Transverse colon (tissue), 4 donors: ENCODE results near the gene THTPA. TPM values are rescaled to one million over a fixed set of nuclear protein-coding genes. Genes with fewer than 3 reads are reported as not detected.
"Not testable (repeated sequence)": the region's sequence is repeated elsewhere in the genome, so short reads cannot be mapped to it uniquely, and the experiment has no call there.

Experiments used
- DNase-seq: peaks from one replicate; pipeline ENCODE4 v3.0.0-alpha.2; 2019
- H3K27ac ChIP-seq, 4 donors: fragments of 200-600 bp; sonication (generic); 2 replicates each; pipeline ENCODE4 v1.5.1; 2016 to 2018; ENCODE audit warnings: inconsistent platforms in 4 of 4
- H3K27me3 ChIP-seq: fragments of 200-600 bp; sonication (generic); 2 replicates; pipeline ENCODE4 v1.5.1; 2017; ENCODE audit warnings: inconsistent platforms
- H3K36me3 ChIP-seq, 4 donors: fragments of 200-600 bp; sonication (generic); 2 replicates each; pipeline ENCODE4 v1.5.1; 2017 to 2019; ENCODE audit warnings: inconsistent platforms in 4 of 4
- H3K4me1 ChIP-seq, 4 donors: fragments of 200-600 bp; sonication (generic); 2 replicates each; pipeline ENCODE4 v1.5.1; 2017 to 2020; ENCODE audit warnings: inconsistent platforms in 4 of 4
- H3K4me3 ChIP-seq, 4 donors: fragments of 200-600 bp; sonication (generic); 1 replicate in 1 of 4; 2 replicates in 3 of 4; pipeline versions ENCODE4 v1.5.1 to v1.6.1; 2017 to 2019; ENCODE audit warnings: inconsistent platforms in 4 of 4
- H3K9me3 ChIP-seq, 2 donors: fragments of 200-600 bp; sonication (generic); 2 replicates each; pipeline ENCODE4 v1.5.1; 2017 to 2019; ENCODE audit warnings: inconsistent platforms in 2 of 2
- EP300 ChIP-seq: sonication (generic); formaldehyde crosslinking; IDR thresholded peaks from one replicate; pipeline ENCODE4 v1.6.1; 2017; ENCODE audit warnings: antibody characterized with exemption, low read depth
- POLR2A ChIP-seq: fragments of 450-650 bp; IDR thresholded peaks from one replicate; pipeline ENCODE4 v1.6.1; 2016; ENCODE audit warnings: antibody characterized with exemption, mild to moderate bottlenecking, moderate library complexity
- POLR2AphosphoS5 ChIP-seq, 3 donors: sonication (generic); formaldehyde crosslinking; IDR thresholded peaks; one replicate each; pipeline ENCODE4 v1.6.1; 2016; ENCODE audit warnings: antibody characterized with exemption in 3 of 3
- WGBS, 2 donors: methylation state at CpG; one replicate each; pipeline ENCODE4 v1.1.5; 2018; ENCODE audit warnings: low coverage in 1 of 2; 5-methylcytosine and 5-hydroxymethylcytosine counted together
- in situ Hi-C, 4 donors: fragments of 200-750 bp; cut with MboI; loops; one replicate each; pipeline versions ENCODE4 v1.15.0 to v1.15.1; 2017; ENCODE audit warnings: low sequenced_read_pairs in 3 of 4, low pct_ligation_motif_present in 1 of 4, low pct_unique_long_range_greater_than_20kb in 1 of 4
- intact Hi-C: fragments of 100-400 bp; cut with DNase I; formaldehyde crosslinking; loops from one replicate; pipeline ENCODE4 v1.15.1; 2023; ENCODE audit warnings: low total_unique reads
- total RNA-seq, 4 donors: library from RNA; depleted of rRNA; stranded (reverse); fragments of >200 nt; gene quantifications; one replicate each; pipeline ENCODE4 v1.1.0, GENCODE V29; 2016
- TF ChIP-seq, protein P1 (sequence below), 5 experiments: fragments of 200-600 bp in 3 of 5; fragments of 450-650 bp in 2 of 5; sonication (generic) in 3 of 5; IDR thresholded peaks; 1 replicate in 2 of 5; 2 replicates in 3 of 5; pipeline ENCODE4 v1.5.1; 2016 to 2017; ENCODE audit warnings: antibody characterized with exemption in 5 of 5, inconsistent platforms in 3 of 5, mild to moderate bottlenecking in 2 of 5, moderate library complexity in 1 of 5

Gene THTPA
- total RNA-seq, 4 donors from 2014 or later, result 6.8 to 34.0 (median 26.0) TPM

GRCh38 chr14:23580948-23581281 is 24.8 kb downstream of the THTPA start:
- TF ChIP-seq POLR2A (no peak), POLR2AphosphoS5 (IDR thresholded peaks at IDR 0.05) (no peak), EP300 (no peak)
- TF ChIP-seq, protein P1, sequence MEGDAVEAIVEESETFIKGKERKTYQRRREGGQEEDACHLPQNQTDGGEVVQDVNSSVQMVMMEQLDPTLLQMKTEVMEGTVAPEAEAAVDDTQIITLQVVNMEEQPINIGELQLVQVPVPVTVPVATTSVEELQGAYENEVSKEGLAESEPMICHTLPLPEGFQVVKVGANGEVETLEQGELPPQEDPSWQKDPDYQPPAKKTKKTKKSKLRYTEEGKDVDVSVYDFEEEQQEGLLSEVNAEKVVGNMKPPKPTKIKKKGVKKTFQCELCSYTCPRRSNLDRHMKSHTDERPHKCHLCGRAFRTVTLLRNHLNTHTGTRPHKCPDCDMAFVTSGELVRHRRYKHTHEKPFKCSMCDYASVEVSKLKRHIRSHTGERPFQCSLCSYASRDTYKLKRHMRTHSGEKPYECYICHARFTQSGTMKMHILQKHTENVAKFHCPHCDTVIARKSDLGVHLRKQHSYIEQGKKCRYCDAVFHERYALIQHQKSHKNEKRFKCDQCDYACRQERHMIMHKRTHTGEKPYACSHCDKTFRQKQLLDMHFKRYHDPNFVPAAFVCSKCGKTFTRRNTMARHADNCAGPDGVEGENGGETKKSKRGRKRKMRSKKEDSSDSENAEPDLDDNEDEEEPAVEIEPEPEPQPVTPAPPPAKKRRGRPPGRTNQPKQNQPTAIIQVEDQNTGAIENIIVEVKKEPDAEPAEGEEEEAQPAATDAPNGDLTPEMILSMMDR (IDR thresholded peaks at IDR 0.05), result no peak
- in situ Hi-C loops, result no loop called here
- DNase-seq, result no peak
- Histone ChIP-seq H3K36me3 (no peaks in the 10 kb centered on the region), H3K4me3 (no peak overlapping the region), H3K27ac (no peak overlapping the region), H3K27me3 (peaks cover 47% of the 10 kb centered on the region), H3K4me1 (peaks cover 4 to 18% (median 16%) of the 10 kb centered on the region in 4 donors), H3K9me3 (no peaks in the 10 kb centered on the region)
- WGBS, 2 donors, result no CpG with 5 or more reads among the region's 8 CpGs
- intact Hi-C loops, result no loop called here

DNA sequence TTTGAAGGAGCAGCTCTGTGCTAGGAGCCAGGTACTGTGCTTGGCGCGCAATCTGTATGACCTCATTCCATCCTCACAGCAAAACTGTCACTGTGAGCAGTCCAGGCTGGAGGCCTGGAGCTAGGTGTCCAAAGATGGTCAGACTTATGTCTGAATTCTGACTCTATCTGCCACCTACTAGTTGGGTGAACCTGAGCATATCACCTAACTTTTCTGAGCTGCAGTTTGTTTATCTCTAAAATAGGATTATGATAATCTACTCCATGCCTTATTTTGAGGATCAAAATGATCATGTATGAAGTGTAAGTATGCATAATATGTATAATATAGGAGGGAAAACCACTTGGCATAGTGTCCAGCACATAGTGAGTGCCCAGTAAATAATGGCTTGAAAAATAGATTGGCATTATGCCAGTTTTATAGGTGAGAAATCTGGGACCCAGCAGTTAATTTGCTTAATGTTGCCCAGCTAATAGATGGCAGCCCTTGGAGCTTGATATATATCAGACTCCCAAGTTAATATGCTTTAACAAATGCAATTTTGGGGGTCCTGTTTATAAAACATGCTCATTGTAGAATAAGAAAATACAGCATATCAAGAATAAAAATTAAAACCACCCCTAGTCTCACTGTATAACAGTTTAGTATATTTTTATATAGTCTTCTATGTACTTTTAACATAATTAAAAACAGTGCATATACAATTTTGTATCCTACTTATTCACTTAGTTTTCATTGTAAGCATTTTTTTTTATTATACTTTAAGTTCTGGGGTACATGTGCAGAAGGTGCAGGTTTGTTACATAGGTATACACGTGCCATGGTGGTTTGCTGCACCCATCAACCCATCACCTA is 27.1 kb downstream of the THTPA start:
- Histone ChIP-seq H3K4me3 (no peak overlapping the region), H3K27ac (no peak overlapping the region), H3K9me3 (no peaks in the 10 kb centered on the region), H3K27me3 (peaks cover 31% of the 10 kb centered on the region), H3K4me1 (no peaks in the 10 kb centered on the region), H3K36me3 (no peaks in the 10 kb centered on the region)
- no peak for TF ChIP-seq POLR2AphosphoS5 (IDR thresholded peaks at IDR 0.05)
- TF ChIP-seq EP300, result no peak
- TF ChIP-seq, protein P1 (IDR thresholded peaks at IDR 0.05), result no peak
- TF ChIP-seq POLR2A, result no peak
- WGBS, 2 donors, result 83% methylated on average over 3 of the region's 3 CpGs; no CpG with 5 or more reads in 1 of the 2 donors
- in situ Hi-C loops (no loop called here), intact Hi-C loops (no loop called here)
- no peak for DNase-seq

DNA sequence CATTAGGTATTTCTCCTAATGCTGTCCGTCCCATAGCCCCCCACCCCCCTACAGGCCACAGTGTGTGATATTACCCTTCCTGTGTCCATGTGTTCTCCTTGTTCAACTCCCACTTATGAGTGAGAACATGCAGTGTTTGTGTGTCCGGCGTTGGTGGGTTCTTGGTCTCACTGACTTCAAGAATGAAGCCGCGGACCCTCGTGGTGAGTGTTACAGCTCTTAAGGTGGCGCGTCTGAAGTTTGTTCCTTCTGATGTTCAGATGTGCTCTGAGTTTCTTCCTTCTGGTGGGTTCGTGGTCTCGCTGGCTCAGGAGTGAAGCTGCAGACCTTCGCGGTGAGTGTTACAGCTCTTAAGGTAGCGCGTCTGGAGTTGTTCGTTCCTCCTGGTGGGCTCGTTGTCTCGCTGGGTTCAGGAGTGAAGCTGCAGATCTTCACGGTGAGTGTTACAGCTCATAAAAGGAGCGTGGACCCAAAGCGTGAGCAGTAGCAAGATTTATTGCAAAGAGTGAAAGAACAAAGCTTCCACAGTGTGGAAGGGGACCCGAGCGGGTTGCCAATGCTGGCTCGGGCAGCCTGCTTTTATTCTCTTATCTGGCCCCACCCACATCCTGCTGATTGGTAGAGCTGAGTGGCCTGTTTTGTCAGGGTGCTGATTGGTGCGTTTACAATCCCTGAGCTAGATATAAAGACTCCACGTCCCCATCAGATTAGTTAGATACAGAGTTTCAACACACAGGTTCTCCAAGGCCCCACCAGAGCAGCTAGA is 27.9 kb downstream of the THTPA start:
- intact Hi-C loops, H3K36me3 ChIP-seq, H3K9me3 ChIP-seq, DNase-seq, in situ Hi-C loops, H3K4me3 ChIP-seq, H3K27ac ChIP-seq, H3K4me1 ChIP-seq: not testable (repeated sequence)
- 67 to 81% methylated on average over 3 to 25 of the region's 25 CpGs for WGBS, 2 donors
- H3K27me3 ChIP-seq, result peaks cover 23% of the 10 kb centered on the region

- intact Hi-C loops, H3K27ac ChIP-seq, in situ Hi-C loops, H3K4me1 ChIP-seq, H3K4me3 ChIP-seq, DNase-seq, H3K36me3 ChIP-seq, H3K9me3 ChIP-seq: not testable (repeated sequence)
- H3K27me3 ChIP-seq, result peaks cover 16% of the 10 kb centered on the region
- 91% methylated on average over 18 of the region's 26 CpGs; no CpG with 5 or more reads in 1 of the 2 donors for WGBS, 2 donors
Measured at GRCh38 chr14:23584527-23585203, 28.6 kb downstream of the THTPA start.
